ENCODE measurements around the gene CDC42. TPM values are rescaled to one million over a fixed set of nuclear protein-coding genes. Genes with fewer than 3 reads are reported as not detected.

The CDC42 gene
- total RNA-seq, 1 experiment from 2014 or later = 245 TPM

- peaks cover 36% of the 10 kb centered on the region for H3K36me3 ChIP-seq (ENCODE audit: low read depth, low read length)
- H3K9me2 ChIP-seq (replicated peaks; ENCODE audit: low read length) = no peaks in the 10 kb centered on the region
- no peak for DNase-seq
- H3K27me3 ChIP-seq (ENCODE audit: low read length) = no peaks in the 10 kb centered on the region
- no peak overlapping the region for H3K4me2 ChIP-seq (ENCODE audit: low read length)
- no peaks in the 10 kb centered on the region for H3K9me3 ChIP-seq (ENCODE audit: low read length)
- no peak for ATAC-seq
- no peak overlapping the region for H3K27ac ChIP-seq (ENCODE audit: low read length)
- peaks cover 2% of the 10 kb centered on the region for H3F3A ChIP-seq (ENCODE audit: low read length, unreplicated experiment)
- H2AFZ ChIP-seq (ENCODE audit: low read length) = no peak overlapping the region
- ChIA-PET CTCF (no interaction called here), POLR2A (ENCODE audit: unreplicated experiment) (no interaction called here)
- TF ChIP-seq CTCF (conservative IDR thresholded peaks at IDR 0.05; ENCODE audit: low read depth, low read length) (no peak), EZH2 (IDR thresholded peaks at IDR 0.05; ENCODE audit: low read length, unreplicated experiment) (no peak), EZH2phosphoT487 (IDR thresholded peaks at IDR 0.05; ENCODE audit: borderline replicate concordance, low read length) (no peak)
- H3K79me2 ChIP-seq (ENCODE audit: low read length) = peaks cover 26% of the 10 kb centered on the region; the same call in 1 of the 2 replicates
- no peaks in the 10 kb centered on the region for H3K4me1 ChIP-seq (ENCODE audit: insufficient read depth, low read length)
- peaks cover 14% of the 10 kb centered on the region for H4K20me1 ChIP-seq (ENCODE audit: low read length)
- no peak overlapping the region for H3K4me3 ChIP-seq (ENCODE audit: low read length)
- BruUV-seq (replicated peaks) = no TSS peak
- H3K9ac ChIP-seq (ENCODE audit: low read length) = no peak overlapping the region
- intact Hi-C loops (cut with micrococcal nuclease) = no loop called here
Measured at GRCh38 chr1:22098752-22099151, 46.2 kb downstream of the CDC42 start.

GRCh38 chr1:22100168-22100567 is 47.7 kb downstream of the CDC42 start:
- H3K4me1 ChIP-seq (ENCODE audit: insufficient read depth, low read length) = no peaks in the 10 kb centered on the region
- no peaks in the 10 kb centered on the region for H3K9me3 ChIP-seq (ENCODE audit: low read length)
- peaks cover 2% of the 10 kb centered on the region for H3F3A ChIP-seq (ENCODE audit: low read length, unreplicated experiment)
- no peak overlapping the region for H3K9ac ChIP-seq (ENCODE audit: low read length)
- no peak overlapping the region for H3K4me3 ChIP-seq (ENCODE audit: low read length)
- H3K9me2 ChIP-seq (replicated peaks; ENCODE audit: low read length) = no peaks in the 10 kb centered on the region
- no peak overlapping the region for H2AFZ ChIP-seq (ENCODE audit: low read length)
- POLR2A ChIA-PET (ENCODE audit: unreplicated experiment) = no interaction called here
- intact Hi-C loops (cut with micrococcal nuclease) = no loop called here
- BruUV-seq (replicated peaks) = no TSS peak
- CTCF ChIA-PET = no interaction called here
- H4K20me1 ChIP-seq (ENCODE audit: low read length) = peaks cover 9% of the 10 kb centered on the region; the same call in 1 of the 2 replicates
- no peak overlapping the region for H3K27ac ChIP-seq (ENCODE audit: low read length)
- H3K36me3 ChIP-seq (ENCODE audit: low read depth, low read length) = peaks cover 29% of the 10 kb centered on the region
- TF ChIP-seq EZH2phosphoT487 (IDR thresholded peaks at IDR 0.05; ENCODE audit: borderline replicate concordance, low read length) (no peak), EZH2 (IDR thresholded peaks at IDR 0.05; ENCODE audit: low read length, unreplicated experiment) (no peak), CTCF (conservative IDR thresholded peaks at IDR 0.05; ENCODE audit: low read depth, low read length) (no peak)
- H3K4me2 ChIP-seq (ENCODE audit: low read length) = no peak overlapping the region
- no peak for DNase-seq
- H3K27me3 ChIP-seq (ENCODE audit: low read length) = no peaks in the 10 kb centered on the region
- peaks cover 16% of the 10 kb centered on the region; the same call in 1 of the 2 replicates for H3K79me2 ChIP-seq (ENCODE audit: low read length)
- ATAC-seq = no peak

GRCh38 chr1:22101199-22101598 is 48.7 kb downstream of the CDC42 start:
- Histone ChIP-seq H3K9me3 (ENCODE audit: low read length) (no peaks in the 10 kb centered on the region), H3F3A (ENCODE audit: low read length, unreplicated experiment) (peaks cover 2% of the 10 kb centered on the region), H3K4me2 (ENCODE audit: low read length) (no peak overlapping the region), H3K4me3 (ENCODE audit: low read length) (no peak overlapping the region), H3K9me2 (replicated peaks; ENCODE audit: low read length) (no peaks in the 10 kb centered on the region), H3K36me3 (ENCODE audit: low read depth, low read length) (peaks cover 33% of the 10 kb centered on the region), H3K27ac (ENCODE audit: low read length) (no peak overlapping the region), H2AFZ (ENCODE audit: low read length) (no peak overlapping the region), H3K4me1 (ENCODE audit: insufficient read depth, low read length) (no peaks in the 10 kb centered on the region), H4K20me1 (ENCODE audit: low read length) (peaks cover 17% of the 10 kb centered on the region; the same call in 1 of the 2 replicates), H3K9ac (ENCODE audit: low read length) (no peak overlapping the region), H3K27me3 (ENCODE audit: low read length) (no peaks in the 10 kb centered on the region), H3K79me2 (ENCODE audit: low read length) (peaks cover 17% of the 10 kb centered on the region; the same call in 1 of the 2 replicates)
- ChIA-PET CTCF (no interaction called here), POLR2A (ENCODE audit: unreplicated experiment) (interaction anchor here (0.6 kb wide), 1 partner anchor 48 kb away, joined by 3 read pairs; no protein-coding TSS in a partner anchor)
- no peak for ATAC-seq
- no TSS peak for BruUV-seq (replicated peaks)
- no peak for DNase-seq
- intact Hi-C loops (cut with micrococcal nuclease) = no loop called here
- TF ChIP-seq EZH2phosphoT487 (IDR thresholded peaks at IDR 0.05; ENCODE audit: borderline replicate concordance, low read length) (no peak), CTCF (conservative IDR thresholded peaks at IDR 0.05; ENCODE audit: low read depth, low read length) (no peak), EZH2 (IDR thresholded peaks at IDR 0.05; ENCODE audit: low read length, unreplicated experiment) (no peak)
